ENCODE data around the gene LIM2. TPM values are rescaled to one million over a fixed set of nuclear protein-coding genes. Genes with fewer than 3 reads are reported as not detected.

LIM2 gene
- total and polyA plus RNA-seq, 2 experiments from 2014 or later = not detected

GRCh38 chr19:51345076-51345620, 42.6 kb downstream of the LIM2 start:
- Histone ChIP-seq H3K79me2 (replicated peaks; ENCODE audit: insufficient read depth) (no peaks in the 10 kb centered on the region), H2AFZ (no peak overlapping the region), H3K27me3 (ENCODE audit: insufficient read depth) (peaks cover 16% of the 10 kb centered on the region), H3K36me3 (ENCODE audit: insufficient read depth) (no peaks in the 10 kb centered on the region), H4K20me1 (replicated peaks; ENCODE audit: insufficient read depth) (no peaks in the 10 kb centered on the region; the same call in 1 of the 2 replicates), H3K4me1 (ENCODE audit: insufficient read depth) (peaks cover 18% of the 10 kb centered on the region), H3K27ac (ENCODE audit: low read depth) (no peak overlapping the region), H3F3A (replicated peaks; ENCODE audit: low read depth) (no peaks in the 10 kb centered on the region), H3K9me2 (ENCODE audit: insufficient read depth) (no peaks in the 10 kb centered on the region), H3K4me3 (no peak overlapping the region), H3K4me2 (no peak overlapping the region)
- ATAC-seq = no peak
- no peak overlapping the region for H3K27ac Mint-ChIP-seq
- H3K27me3 Mint-ChIP-seq (ENCODE audit: insufficient read depth, low read depth, poor library complexity) = peaks cover 13% of the 10 kb centered on the region
- H3K9me3 Mint-ChIP-seq = no peaks in the 10 kb centered on the region
- H3K36me3 Mint-ChIP-seq (ENCODE audit: low read depth) = peaks cover 7% of the 10 kb centered on the region; the same call in 2 of the 3 replicates
- no peak for DNase-seq (ENCODE audit: low spot score)
- H3K4me3 Mint-ChIP-seq = no peak overlapping the region
- peaks cover 21% of the 10 kb centered on the region for H3K4me1 Mint-ChIP-seq
- no peak for TF ChIP-seq ZNF331 (CRISPR knock-in tag; IDR thresholded peaks at IDR 0.05; ENCODE audit: low read depth)
- no peak for TF ChIP-seq CREB1 (CRISPR knock-in tag; IDR thresholded peaks at IDR 0.05; ENCODE audit: low read depth)

- Mint-ChIP-seq H3K36me3 (ENCODE audit: low read depth) (peaks cover 7% of the 10 kb centered on the region; the same call in 2 of the 3 replicates), H3K27me3 (ENCODE audit: insufficient read depth, low read depth, poor library complexity) (peaks cover 22% of the 10 kb centered on the region), H3K9me3 (no peaks in the 10 kb centered on the region), H3K4me1 (peaks cover 28% of the 10 kb centered on the region), H3K27ac (no peak overlapping the region), H3K4me3 (peak overlapping the region; percentile 53)
- H3K4me1 ChIP-seq (ENCODE audit: insufficient read depth) = peaks cover 24% of the 10 kb centered on the region
- ATAC-seq (no peak), DNase-seq (ENCODE audit: low spot score) (no peak)
- peaks cover 16% of the 10 kb centered on the region for H3K27me3 ChIP-seq (ENCODE audit: insufficient read depth)
- H4K20me1 ChIP-seq (replicated peaks; ENCODE audit: insufficient read depth) = no peaks in the 10 kb centered on the region; the same call in 1 of the 2 replicates
- no peak overlapping the region for H2AFZ ChIP-seq
- no peaks in the 10 kb centered on the region for H3K79me2 ChIP-seq (replicated peaks; ENCODE audit: insufficient read depth)
- no peaks in the 10 kb centered on the region for H3K9me2 ChIP-seq (ENCODE audit: insufficient read depth)
- no peaks in the 10 kb centered on the region for H3F3A ChIP-seq (replicated peaks; ENCODE audit: low read depth)
- no peak overlapping the region for H3K4me3 ChIP-seq
- H3K27ac ChIP-seq (ENCODE audit: low read depth) = no peak overlapping the region
- no peaks in the 10 kb centered on the region for H3K36me3 ChIP-seq (ENCODE audit: insufficient read depth)
- TF ChIP-seq STAT1 (IDR thresholded peaks at IDR 0.05; ENCODE audit: unreplicated experiment) (no peak), POLR2AphosphoS5 (IDR thresholded peaks at IDR 0.05; ENCODE audit: low read depth) (no peak)
- H3K4me2 ChIP-seq = peak overlapping the region; percentile 66
Observed at GRCh38 chr19:51342631-51343569, 44.9 kb downstream of the LIM2 start.

GRCh38 chr19:51341976-51342580, 45.7 kb downstream of the LIM2 start, which contains the start of gene VSIG10L:
Gene VSIG10L, minus strand, starts transcription at chr19:51342139. Its CDS starts 15 bp downstream, at chr19:51342124.
- ATAC-seq (no peak), DNase-seq (ENCODE audit: low spot score) (no peak)
- Mint-ChIP-seq H3K27me3 (ENCODE audit: insufficient read depth, low read depth, poor library complexity) (peaks cover 22% of the 10 kb centered on the region), H3K27ac (no peak within 1 kb of the TSS), H3K4me1 (peaks cover 28% of the 10 kb centered on the region), H3K9me3 (no peaks in the 10 kb centered on the region), H3K36me3 (ENCODE audit: low read depth) (peaks cover 7% of the 10 kb centered on the region; the same call in 2 of the 3 replicates), H3K4me3 (peak within 1 kb of the TSS; percentile 65)
- Histone ChIP-seq H2AFZ (no peak within 1 kb of the TSS), H3K4me2 (peak within 1 kb of the TSS; percentile 88), H4K20me1 (replicated peaks; ENCODE audit: insufficient read depth) (no peaks in the 10 kb centered on the region), H3K36me3 (ENCODE audit: insufficient read depth) (no peaks in the 10 kb centered on the region), H3F3A (replicated peaks; ENCODE audit: low read depth) (no peaks in the 10 kb centered on the region), H3K4me3 (peak within 1 kb of the TSS; percentile 62; the same call in 1 of the 2 replicates), H3K79me2 (replicated peaks; ENCODE audit: insufficient read depth) (no peaks in the 10 kb centered on the region), H3K27me3 (ENCODE audit: insufficient read depth) (peaks cover 16% of the 10 kb centered on the region), H3K4me1 (ENCODE audit: insufficient read depth) (peaks cover 24% of the 10 kb centered on the region), H3K9me2 (ENCODE audit: insufficient read depth) (no peaks in the 10 kb centered on the region), H3K27ac (ENCODE audit: low read depth) (no peak within 1 kb of the TSS)
- TF ChIP-seq EZH2 (IDR thresholded peaks at IDR 0.05; ENCODE audit: low read depth, unreplicated experiment) (no peak), ETS1 (IDR thresholded peaks at IDR 0.05) (no peak), STAT1 (IDR thresholded peaks at IDR 0.05; ENCODE audit: unreplicated experiment) (no peak), REST (IDR thresholded peaks at IDR 0.05; ENCODE audit: unreplicated experiment) (no peak), ZNF114 (CRISPR knock-in tag; IDR thresholded peaks at IDR 0.05) (no peak), CREB1 (CRISPR knock-in tag; IDR thresholded peaks at IDR 0.05; ENCODE audit: low read depth) (no peak)
